SU-DHL-6 (cell line): ENCODE results near the gene TSPAN18.

ENCODE experiments used
- H2AFZ ChIP-seq: fragments of 200-600 bp; sonication (generic); 2 replicates; pipeline ENCODE4 v1.6.1; 2014; ENCODE audit warnings: low read depth, mild to moderate bottlenecking, moderate library complexity, mixed read lengths, antibody characterized with exemption, low read length; ENCODE audit not compliant: severe bottlenecking
- H3F3A ChIP-seq: fragments of 200-600 bp; shearing (Covaris generic); 2 replicates; pipeline ENCODE4 v1.6.0; 2016; ENCODE audit warnings: antibody characterized with exemption, mild to moderate bottlenecking; ENCODE audit not compliant: insufficient read depth
- H3K27ac ChIP-seq: fragments of 200-600 bp; sonication (generic); 2 replicates; pipeline ENCODE4 v1.5.1; 2016; ENCODE audit warnings: low read depth, mild to moderate bottlenecking, low read length, moderate library complexity, mixed read lengths
- H3K27me3 ChIP-seq: fragments of 200-600 bp; sonication (generic), shearing (Covaris generic); 2 replicates; pipeline ENCODE4 v1.6.0; 2014; ENCODE audit warnings: mild to moderate bottlenecking, low read length
- H3K36me3 ChIP-seq: fragments of 200-600 bp; sonication (generic); 2 replicates; pipeline ENCODE4 v1.6.1; 2014; ENCODE audit warnings: mild to moderate bottlenecking, low read length, mixed read lengths
- H3K4me2 ChIP-seq: fragments of 300-600, 200-600 bp; shearing (Covaris generic), sonication (generic); 2 replicates; pipeline ENCODE4 v1.6.0; 2014; ENCODE audit warnings: low read length, low read depth, mild to moderate bottlenecking; ENCODE audit not compliant: poor library complexity, severe bottlenecking
- H3K4me3 ChIP-seq: fragments of 200-600 bp; sonication (generic); 2 replicates; pipeline ENCODE4 v1.5.1; 2014; ENCODE audit warnings: antibody characterized with exemption, low read length, mild to moderate bottlenecking, mixed read lengths; ENCODE audit not compliant: insufficient read depth, poor library complexity, severe bottlenecking
- H3K79me2 ChIP-seq: fragments of 200-600 bp; sonication (generic); 2 replicates; pipeline ENCODE4 v1.6.1; 2014; ENCODE audit warnings: mild to moderate bottlenecking, low read length, moderate library complexity; ENCODE audit not compliant: insufficient read depth
- H3K9ac ChIP-seq: fragments of 200-600 bp; sonication (generic); 2 replicates; pipeline ENCODE4 v1.7.0; 2014; ENCODE audit warnings: mild to moderate bottlenecking, low read length
- H3K9me2 ChIP-seq: fragments of 200-600 bp; sonication (generic); replicated peaks from 2 replicates; pipeline ENCODE4 v1.6.1; 2014; ENCODE audit warnings: low read length; ENCODE audit not compliant: insufficient read depth
- H3K9me3 ChIP-seq: fragments of 200-600 bp; sonication (generic); 2 replicates; pipeline ENCODE4 v1.6.1; 2014; ENCODE audit warnings: low read length, mixed read lengths; ENCODE audit not compliant: insufficient read depth
- H4K20me1 ChIP-seq: fragments of 200-600 bp; sonication (generic); 2 replicates; pipeline ENCODE4 v1.6.1; 2014; ENCODE audit warnings: low read depth, mild to moderate bottlenecking, antibody characterized with exemption, low read length, moderate library complexity, mixed read lengths
- EZH2phosphoT487 ChIP-seq: fragments of 200-600 bp; sonication (generic), shearing (Covaris generic); conservative IDR thresholded peaks from 2 replicates; pipeline ENCODE4 v1.6.1; 2018; ENCODE audit warnings: mild to moderate bottlenecking, antibody characterized with exemption, low read length, moderate library complexity, mixed read lengths
- TF ChIP-seq, protein P1 (sequence below): fragments of 200-600 bp; sonication (generic); IDR thresholded peaks from one replicate; pipeline ENCODE4 v1.5.1; 2017; ENCODE audit warnings: antibody characterized with exemption, mild to moderate bottlenecking, low read length, moderate library complexity; ENCODE audit not compliant: insufficient read depth, poor library complexity, severe bottlenecking

The TSPAN18 gene

GRCh38 chr11:44876194-44876723 is 149.5 kb downstream of the TSPAN18 start:
- Histone ChIP-seq H3K4me3 (no peak overlapping the region), H3K4me2 (no peak overlapping the region), H3K27me3 (no peaks in the 10 kb centered on the region), H3K27ac (no peak overlapping the region), H2AFZ (no peak overlapping the region), H3K9me3 (no peaks in the 10 kb centered on the region), H3K9ac (no peak overlapping the region), H3F3A (no peaks in the 10 kb centered on the region), H4K20me1 (no peaks in the 10 kb centered on the region), H3K36me3 (no peaks in the 10 kb centered on the region), H3K9me2 (no peaks in the 10 kb centered on the region), H3K79me2 (no peaks in the 10 kb centered on the region)
- no peak for TF ChIP-seq EZH2phosphoT487
- TF ChIP-seq, protein P1, sequence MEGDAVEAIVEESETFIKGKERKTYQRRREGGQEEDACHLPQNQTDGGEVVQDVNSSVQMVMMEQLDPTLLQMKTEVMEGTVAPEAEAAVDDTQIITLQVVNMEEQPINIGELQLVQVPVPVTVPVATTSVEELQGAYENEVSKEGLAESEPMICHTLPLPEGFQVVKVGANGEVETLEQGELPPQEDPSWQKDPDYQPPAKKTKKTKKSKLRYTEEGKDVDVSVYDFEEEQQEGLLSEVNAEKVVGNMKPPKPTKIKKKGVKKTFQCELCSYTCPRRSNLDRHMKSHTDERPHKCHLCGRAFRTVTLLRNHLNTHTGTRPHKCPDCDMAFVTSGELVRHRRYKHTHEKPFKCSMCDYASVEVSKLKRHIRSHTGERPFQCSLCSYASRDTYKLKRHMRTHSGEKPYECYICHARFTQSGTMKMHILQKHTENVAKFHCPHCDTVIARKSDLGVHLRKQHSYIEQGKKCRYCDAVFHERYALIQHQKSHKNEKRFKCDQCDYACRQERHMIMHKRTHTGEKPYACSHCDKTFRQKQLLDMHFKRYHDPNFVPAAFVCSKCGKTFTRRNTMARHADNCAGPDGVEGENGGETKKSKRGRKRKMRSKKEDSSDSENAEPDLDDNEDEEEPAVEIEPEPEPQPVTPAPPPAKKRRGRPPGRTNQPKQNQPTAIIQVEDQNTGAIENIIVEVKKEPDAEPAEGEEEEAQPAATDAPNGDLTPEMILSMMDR = no peak

GRCh38 chr11:44876906-44877305 is 150.1 kb downstream of the TSPAN18 start:
- Histone ChIP-seq H3K36me3 (no peaks in the 10 kb centered on the region), H4K20me1 (no peaks in the 10 kb centered on the region), H3K79me2 (no peaks in the 10 kb centered on the region), H2AFZ (no peak overlapping the region), H3F3A (no peaks in the 10 kb centered on the region), H3K9ac (no peak overlapping the region), H3K27ac (no peak overlapping the region), H3K4me2 (no peak overlapping the region), H3K27me3 (no peaks in the 10 kb centered on the region), H3K9me2 (no peaks in the 10 kb centered on the region), H3K4me3 (no peak overlapping the region), H3K9me3 (no peaks in the 10 kb centered on the region)
- TF ChIP-seq EZH2phosphoT487 = no peak
- TF ChIP-seq, protein P1 = no peak

DNA sequence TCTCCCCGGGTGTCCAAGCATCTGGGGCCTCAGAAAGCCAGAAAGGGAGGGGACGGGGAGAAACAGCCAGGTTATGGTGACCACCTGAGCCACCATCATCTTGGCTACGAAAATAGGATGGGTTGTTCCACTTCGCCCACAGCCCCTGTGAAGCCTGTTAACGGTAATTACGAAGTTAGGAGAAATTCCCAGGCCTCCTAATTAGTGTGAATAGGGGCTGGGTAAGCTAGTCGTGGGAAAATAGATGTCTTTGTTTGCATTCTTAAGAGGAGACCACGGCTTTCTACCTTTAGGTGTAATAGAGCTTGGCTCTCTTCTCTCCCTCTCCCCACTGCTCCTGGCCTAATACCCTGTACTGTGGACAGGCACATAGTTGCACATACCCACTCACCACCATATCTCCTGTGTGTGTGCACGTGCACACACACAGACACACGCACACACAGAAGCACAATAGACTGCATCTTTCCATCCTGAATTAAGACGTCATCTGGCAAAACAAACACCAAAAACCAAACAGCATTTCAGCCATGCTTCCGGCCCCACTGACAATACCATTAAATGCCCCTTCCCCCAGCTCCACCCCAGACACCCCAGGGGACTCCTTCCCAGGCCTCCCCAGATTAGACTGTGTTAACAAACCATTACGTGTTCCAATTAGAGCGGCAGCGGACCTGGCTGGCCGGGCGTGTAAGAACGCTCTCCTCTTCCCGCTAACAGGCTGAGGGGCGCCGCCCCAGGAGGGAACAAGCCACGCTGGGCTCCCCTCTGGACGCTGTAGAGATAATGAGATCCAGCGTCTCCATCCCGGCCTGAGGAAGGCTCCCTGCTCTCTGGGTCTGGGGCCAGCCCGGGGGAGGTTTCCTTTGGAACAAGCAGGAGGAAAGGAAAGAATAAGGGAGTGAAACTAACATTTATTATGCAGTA is 151.1 kb downstream of the TSPAN18 start:
- Histone ChIP-seq H3K9ac (no peak overlapping the region), H3K4me3 (no peak overlapping the region), H3K9me3 (no peaks in the 10 kb centered on the region), H3K27ac (no peak overlapping the region), H3F3A (no peaks in the 10 kb centered on the region), H3K36me3 (no peaks in the 10 kb centered on the region), H3K9me2 (no peaks in the 10 kb centered on the region), H2AFZ (no peak overlapping the region), H4K20me1 (no peaks in the 10 kb centered on the region), H3K79me2 (no peaks in the 10 kb centered on the region), H3K4me2 (no peak overlapping the region), H3K27me3 (no peaks in the 10 kb centered on the region)
- TF ChIP-seq EZH2phosphoT487 = no peak
- TF ChIP-seq, protein P1 = no peak
